Coronary artery (tissue), 2 donors: ENCODE results near the gene ARL15.

Experiments used
- DNase-seq: peaks from one replicate; pipeline ENCODE4 v3.0.0-alpha.2; 2017; ENCODE audit warnings: low spot score
- H3K27ac ChIP-seq, 2 donors: fragments of 200-600 bp; sonication (generic); one replicate each; pipeline ENCODE4 v1.5.1; 2016 to 2019
- H3K4me3 ChIP-seq: fragments of 200-600 bp; sonication (generic); 2 replicates; pipeline ENCODE4 v1.5.1; 2016; ENCODE audit warnings: mild to moderate bottlenecking, moderate library complexity
- CTCF ChIP-seq: fragments of 200-600 bp; sonication (generic); IDR thresholded peaks from one replicate; pipeline ENCODE4 v1.5.1; 2019; ENCODE audit warnings: antibody characterized with exemption

The ARL15 gene

GRCh38 chr5:54296386-54296785 lies 14.0 kb downstream of the ARL15 start:
- TF ChIP-seq CTCF, result no peak
- H3K27ac ChIP-seq, result no peak overlapping the region
- no peak for DNase-seq
- no peak overlapping the region for H3K4me3 ChIP-seq

GRCh38 chr5:54295651-54296276 lies 14.6 kb downstream of the ARL15 start:
- TF ChIP-seq CTCF, result no peak
- no peak for DNase-seq
- H3K27ac ChIP-seq, result no peak overlapping the region
- no peak overlapping the region for H3K4me3 ChIP-seq

- Histone ChIP-seq H3K4me3 (no peak overlapping the region), H3K27ac (no peak overlapping the region)
- TF ChIP-seq CTCF, result no peak
- DNase-seq, result no peak
These were observed 16.2 kb downstream of the ARL15 start for GRCh38 chr5:54294097-54294667.

GRCh38 chr5:54292866-54293265 lies 17.5 kb downstream of the ARL15 start:
- H3K27ac ChIP-seq, result no peak overlapping the region
- TF ChIP-seq CTCF, result no peak
- no peak overlapping the region for H3K4me3 ChIP-seq
- DNase-seq, result no peak

- DNase-seq, result no peak
- H3K27ac ChIP-seq, result no peak overlapping the region
- TF ChIP-seq CTCF, result no peak
- no peak overlapping the region for H3K4me3 ChIP-seq
These were observed 18.9 kb downstream of the ARL15 start for GRCh38 chr5:54291498-54291897.

GRCh38 chr5:54289769-54290168 lies 20.6 kb downstream of the ARL15 start:
- no peak for TF ChIP-seq CTCF
- no peak overlapping the region for H3K27ac ChIP-seq
- DNase-seq, result no peak
- no peak overlapping the region for H3K4me3 ChIP-seq

- Histone ChIP-seq H3K4me3 (no peak overlapping the region), H3K27ac (no peak overlapping the region)
- no peak for DNase-seq
- no peak for TF ChIP-seq CTCF
These were observed 21.7 kb downstream of the ARL15 start for GRCh38 chr5:54288568-54289217.
